Hematopoietic multipotent progenitor cell treated with erythropoietin and hydrocortisone succinate and interleukin-3 and kit ligand, for 17 days (in vitro differentiated cells): ENCODE measurements around the gene MYADM.

Experiments used
- DNase-seq: peaks from one replicate; pipeline ENCODE4 v3.0.0-alpha.2; 2015; ENCODE audit warnings: low spot score

The MYADM gene

DNA sequence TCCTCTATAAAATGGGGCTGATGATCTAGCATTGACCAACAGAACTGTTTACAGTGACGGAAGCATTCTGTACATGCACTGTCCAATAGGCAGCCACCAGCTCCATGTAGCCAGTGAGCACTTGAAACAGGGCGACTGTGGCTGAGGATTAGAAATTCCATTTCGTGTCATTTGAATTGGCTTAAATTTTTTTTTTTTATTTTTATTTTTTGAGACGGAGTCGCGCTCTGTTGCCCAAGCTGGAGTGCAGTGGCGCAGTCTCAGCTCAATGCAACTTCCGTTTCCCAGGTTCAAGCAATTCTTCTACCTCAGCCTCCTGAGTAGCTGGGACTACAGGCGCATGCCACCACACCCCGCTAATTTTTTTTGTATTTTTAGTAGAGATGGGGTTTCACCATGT is 17.4 kb downstream of the MYADM start:
- no peak for DNase-seq

DNA sequence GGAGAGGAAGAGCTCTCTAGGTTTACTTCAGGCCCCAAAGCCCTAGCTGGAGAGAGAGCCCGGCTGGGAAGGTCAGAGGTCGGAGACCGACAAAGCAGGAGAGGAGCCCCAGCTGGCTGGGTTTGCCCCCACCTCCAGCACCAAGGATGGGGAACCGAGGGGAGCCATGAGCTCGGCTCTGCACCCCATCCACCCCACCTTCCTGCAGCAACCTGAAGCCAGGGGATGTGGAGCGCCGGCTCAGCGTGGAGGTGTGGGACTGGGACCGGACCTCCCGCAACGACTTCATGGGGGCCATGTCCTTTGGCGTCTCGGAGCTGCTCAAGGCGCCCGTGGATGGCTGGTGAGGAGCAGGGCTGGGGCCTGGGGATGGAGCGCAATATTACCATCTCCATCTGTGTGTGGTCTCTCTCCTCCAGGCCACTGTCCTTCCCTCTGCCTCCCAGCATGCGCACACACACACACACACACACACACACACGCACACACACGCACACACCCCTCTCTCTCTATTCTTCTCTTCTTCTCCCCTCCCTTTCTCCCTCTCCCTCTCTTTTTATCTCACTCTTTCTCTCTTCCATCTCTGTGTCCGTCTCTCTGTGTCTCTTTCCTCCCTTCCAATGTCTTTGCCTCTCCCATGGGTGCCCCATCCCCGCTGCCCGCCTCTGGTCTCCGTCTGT is 24.8 kb downstream of the MYADM start:
- DNase-seq = no peak

DNA sequence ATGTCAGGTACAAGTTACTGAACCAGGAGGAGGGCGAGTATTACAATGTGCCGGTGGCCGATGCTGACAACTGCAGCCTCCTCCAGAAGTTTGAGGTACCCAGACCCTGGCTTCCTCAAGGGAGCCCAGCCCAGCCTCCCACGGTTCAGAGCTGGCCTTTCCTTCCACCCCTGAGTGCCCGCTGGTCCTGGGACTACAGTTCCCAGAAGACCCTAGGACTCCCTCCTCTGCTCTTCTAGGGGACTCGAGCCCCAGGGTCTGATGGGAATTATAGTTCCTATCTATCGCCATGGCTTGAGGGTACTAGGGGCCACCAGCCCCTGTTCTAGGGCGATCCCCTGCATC is 25.3 kb downstream of the MYADM start:
- DNase-seq = no peak

DNA sequence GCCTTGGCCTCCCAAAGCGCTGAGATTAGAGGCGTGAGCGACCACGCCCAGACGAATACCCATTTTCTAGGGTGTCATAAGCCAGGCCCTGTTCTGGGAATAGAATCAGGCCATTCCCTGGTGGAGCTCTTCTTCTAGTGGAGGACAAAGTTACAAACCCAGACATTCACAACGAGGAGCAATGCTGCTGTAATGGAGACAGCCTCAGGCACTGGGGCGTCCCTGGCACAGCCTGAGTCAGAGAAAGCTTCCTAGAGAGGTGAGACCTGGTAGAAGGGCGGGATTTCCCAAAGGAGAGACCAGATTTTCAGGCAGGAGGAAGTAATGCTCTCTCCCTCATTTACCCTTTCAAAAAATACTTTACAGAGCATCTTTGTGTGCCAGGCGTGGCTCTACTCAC is 27.0 kb downstream of the MYADM start:
- no peak for DNase-seq

DNA sequence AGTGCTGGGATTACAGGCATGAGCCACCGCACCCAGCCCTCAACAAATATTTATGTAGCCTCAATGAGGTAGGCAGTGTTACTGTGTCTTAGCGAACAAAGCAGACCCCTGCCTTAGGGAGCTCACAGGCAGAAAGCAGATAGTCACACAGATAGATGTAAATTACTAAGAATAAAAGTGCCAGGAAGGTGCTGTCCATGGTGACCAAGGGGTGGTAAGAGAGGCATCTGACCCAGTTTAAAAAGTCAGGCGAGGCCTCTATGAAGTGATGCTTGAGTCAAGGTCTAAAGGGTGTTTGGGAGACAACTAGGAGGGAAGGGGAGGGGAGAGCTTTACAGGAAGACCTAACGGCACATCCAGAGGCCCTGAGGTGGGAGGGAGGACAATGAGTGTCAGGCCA is 29.0 kb downstream of the MYADM start:
- DNase-seq = no peak

DNA sequence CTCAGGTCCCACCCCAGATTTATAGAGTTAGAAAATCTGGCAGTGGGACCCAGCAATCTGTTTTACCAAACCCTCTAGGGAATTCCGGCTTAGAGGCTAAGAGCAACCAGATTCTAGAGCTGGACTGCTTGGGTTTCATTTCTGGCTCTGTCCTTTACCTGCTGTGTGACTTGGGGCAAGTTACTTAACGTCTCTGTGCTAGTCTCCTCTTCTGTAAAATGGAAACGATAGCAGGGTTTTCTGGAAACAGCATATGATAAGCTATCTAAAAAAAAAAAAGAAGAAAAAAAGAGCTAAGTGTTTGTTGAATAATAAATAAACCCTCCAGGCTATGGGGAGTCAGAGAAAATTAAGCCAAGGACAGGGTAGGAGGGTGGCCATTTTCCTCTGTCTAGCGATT is 29.8 kb downstream of the MYADM start:
- no peak for DNase-seq

DNA sequence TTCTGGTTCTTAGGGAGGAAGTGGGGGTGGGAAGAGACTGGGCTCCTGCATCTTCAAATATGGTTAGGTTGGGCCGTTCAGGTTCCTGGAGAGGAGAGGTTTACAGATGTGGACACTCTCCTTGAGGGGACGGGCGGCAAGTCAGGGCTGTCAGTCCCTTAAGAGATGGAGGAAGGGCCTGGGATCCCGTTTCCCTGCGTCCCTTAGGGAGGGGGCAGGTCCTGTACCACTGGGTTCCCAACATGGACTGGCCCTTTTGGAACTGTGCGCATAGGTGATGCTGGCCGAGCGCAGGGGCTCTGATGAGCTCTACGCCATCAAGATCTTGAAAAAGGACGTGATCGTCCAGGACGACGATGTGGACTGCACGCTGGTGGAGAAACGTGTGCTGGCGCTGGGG is 30.5 kb downstream of the MYADM start:
- no peak for DNase-seq

DNA sequence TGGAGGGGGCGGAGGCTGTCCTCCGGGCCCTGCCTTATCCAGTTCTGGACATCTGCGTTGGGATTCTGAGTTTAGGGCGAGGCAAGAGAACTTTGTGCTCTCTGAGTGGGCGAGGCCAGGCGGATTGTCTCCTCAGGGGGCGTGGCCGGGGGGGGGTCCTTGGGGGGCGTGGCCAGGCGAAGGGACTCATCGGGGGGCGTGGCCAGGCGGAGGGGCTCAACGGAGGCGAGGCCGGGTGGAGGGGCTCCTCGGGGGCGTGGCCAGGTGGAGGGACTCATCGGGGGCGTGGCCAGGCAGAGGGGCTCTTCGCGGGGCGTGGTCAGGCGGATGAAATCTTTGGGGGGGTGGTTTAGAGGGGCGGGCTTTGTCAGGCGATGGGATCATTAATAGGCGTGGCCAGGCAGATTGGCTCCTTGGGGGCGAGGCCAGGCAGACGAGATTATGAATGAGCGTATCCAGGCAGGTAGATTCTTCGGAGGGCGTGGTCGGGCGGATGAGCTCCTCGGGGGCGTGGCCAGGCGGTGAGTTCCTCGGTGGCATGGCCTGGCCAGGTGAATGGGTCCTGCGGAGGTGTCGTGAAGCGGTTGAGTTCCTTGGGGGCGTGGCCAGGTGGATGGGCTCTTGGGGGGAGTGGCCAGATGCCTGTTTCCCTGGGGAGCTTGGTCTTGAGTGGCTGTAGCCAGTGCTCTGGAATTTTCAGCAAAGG is 31.1 kb downstream of the MYADM start:
- DNase-seq = peak; percentile 25

DNA sequence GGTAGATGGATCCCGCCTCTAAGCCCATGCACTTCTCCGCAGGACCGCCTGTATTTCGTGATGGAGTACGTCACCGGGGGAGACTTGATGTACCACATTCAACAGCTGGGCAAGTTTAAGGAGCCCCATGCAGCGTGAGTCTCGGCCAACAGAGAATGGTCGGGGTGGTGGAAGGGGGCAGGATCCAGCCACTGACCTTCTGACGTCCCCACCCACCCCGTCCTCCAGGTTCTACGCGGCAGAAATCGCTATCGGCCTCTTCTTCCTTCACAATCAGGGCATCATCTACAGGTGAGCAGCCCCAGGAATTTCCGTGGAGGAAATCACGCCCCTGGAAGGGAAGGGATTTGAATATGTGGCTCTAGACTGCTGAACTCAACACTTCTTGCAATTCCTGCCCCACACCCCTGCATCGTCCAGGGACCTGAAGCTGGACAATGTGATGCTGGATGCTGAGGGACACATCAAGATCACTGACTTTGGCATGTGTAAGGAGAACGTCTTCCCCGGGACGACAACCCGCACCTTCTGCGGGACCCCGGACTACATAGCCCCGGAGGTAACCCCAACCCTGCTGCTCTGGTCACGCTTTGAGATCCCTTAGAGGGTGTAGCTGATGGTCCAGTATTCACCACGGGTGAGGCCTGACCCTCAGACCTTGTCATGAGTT is 32.6 kb downstream of the MYADM start:
- DNase-seq = no peak

DNA sequence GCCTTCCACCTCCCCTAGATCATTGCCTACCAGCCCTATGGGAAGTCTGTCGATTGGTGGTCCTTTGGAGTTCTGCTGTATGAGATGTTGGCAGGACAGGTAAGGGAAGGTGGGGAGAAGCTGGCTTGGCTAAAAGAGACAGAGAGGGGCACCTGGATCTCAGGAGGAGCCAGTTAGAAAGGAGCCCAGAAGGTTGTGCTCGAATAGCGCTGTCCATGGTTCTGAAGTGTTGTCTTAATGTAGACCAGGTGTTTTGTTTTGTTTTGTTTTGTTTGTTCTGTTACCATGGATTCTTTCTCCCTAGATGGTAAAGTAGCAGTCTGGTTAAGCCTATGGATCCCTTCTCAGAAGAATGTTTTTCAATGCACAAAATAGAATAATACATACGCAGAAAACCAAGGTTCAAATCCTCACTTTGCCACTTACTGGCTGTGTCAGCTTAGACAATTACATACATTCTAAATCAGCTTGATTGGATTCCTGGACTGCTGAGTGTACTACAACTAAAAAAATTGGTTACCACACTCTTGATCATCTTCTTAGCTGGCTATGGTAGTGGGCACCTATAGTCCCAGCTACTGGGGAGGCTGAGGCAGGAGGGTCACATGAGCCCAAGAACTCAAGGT is 35.5 kb downstream of the MYADM start:
- no peak for DNase-seq

DNA sequence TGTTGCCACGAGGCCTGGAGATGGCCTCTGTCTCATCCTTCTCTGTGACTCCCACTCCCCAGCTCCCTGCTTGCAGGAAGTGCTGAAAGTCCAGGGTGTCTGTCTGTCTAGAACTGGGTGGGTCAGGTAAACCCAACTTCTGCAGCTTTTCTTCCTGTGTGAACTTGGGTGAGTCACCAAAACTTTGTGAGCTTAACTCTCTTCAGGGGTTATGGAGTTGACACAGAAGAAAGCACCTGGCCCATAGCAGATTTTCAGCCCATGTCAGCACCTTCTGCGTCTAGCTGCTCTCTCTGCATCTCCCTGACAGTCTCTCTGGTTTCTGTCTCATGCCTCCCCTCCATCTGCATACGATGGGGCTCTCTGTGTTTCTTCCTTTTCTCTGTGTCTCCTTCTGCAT is 37.2 kb downstream of the MYADM start:
- DNase-seq = no peak

DNA sequence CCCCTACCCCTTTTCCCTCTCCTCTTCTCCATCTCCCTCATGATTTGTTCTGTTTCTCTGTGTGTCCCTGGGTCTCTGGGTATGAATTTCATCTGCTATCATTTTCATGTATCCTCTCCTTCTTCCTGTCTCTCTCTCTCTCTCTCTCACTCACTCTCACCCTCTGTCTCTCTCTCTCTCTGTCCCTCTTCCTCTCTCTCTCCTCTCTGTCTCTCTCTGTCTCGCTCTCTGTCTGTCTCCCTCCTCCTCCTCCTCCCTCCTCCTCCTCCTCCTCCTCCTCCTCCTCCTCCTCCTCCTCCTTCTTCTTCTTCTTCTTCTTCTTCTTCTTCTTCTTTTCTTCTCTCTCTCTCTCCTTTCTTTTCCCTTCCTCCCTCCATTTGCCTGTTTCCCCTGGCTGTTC is 38.1 kb downstream of the MYADM start:
- DNase-seq = no peak

DNA sequence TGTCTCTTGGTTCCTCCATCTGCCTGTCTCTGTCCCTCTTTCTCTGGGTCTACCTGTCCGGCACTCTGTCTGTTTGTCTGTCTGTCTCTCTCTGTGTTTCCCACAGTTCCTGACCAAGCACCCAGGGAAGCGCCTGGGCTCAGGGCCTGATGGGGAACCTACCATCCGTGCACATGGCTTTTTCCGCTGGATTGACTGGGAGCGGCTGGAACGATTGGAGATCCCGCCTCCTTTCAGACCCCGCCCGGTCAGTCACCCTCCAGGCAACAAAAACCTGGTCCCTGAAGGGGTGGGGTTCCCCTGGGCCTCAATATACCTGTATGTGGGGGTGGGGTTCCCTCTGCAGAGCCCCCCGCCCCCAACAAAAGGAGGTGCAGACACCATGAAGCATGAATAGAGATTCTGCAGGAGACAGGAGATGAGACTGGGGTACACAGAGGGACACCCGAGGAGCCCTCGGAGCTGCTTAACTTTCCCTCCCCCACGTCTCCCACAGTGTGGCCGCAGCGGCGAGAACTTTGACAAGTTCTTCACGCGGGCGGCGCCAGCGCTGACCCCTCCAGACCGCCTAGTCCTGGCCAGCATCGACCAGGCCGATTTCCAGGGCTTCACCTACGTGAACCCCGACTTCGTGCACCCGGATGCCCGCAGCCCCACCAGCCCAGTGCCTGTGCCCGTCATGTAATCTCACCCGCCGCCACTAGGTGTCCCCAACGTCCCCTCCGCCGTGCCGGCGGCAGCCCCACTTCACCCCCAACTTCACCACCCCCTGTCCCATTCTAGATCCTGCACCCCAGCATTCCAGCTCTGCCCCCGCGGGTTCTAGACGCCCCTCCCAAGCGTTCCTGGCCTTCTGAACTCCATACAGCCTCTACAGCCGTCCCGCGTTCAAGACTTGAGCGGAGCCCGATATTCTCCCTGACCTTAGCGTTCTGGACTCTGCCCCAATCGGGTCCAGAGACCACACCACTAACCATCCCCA is 38.8 kb downstream of the MYADM start:
- no peak for DNase-seq

DNA sequence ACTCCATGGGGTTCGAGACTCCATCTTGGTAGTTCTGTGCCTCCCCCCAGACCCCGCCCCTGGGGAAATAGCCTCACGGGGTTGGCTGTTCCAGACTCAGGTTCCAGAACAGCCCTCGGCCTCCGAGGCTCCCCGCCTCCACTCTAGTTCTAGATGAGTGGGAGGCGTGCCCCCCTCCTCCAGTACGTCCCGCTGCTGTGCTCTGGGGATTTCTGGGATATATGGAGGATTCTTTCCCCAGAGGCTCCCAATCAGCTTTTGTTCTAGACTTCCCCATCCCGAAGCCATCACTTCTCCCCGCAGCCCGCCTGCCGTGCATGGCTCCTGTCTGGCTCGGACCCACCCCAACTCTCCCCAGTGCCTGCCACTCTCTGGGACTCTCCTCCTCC is 39.5 kb downstream of the MYADM start:
- no peak for DNase-seq

DNA sequence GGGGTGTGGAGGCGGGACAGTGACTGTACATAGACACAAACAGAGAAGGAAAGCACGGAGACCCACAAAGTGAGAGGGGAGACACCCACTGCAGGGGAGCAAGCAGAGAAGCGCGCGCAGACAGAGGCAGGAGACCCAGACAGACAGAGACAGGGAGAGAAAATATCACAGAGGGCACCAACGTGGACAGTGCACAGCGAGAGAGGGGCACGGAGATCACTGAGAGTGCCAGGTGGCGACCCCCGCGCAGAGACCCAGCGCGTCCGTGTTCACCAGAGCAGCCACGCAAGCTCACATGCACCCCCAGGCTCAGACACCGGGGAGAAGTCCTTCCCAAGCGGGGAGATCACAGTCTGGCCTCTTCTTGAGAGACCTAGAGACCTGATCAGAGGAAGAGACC is 40.0 kb downstream of the MYADM start:
- DNase-seq = no peak

DNA sequence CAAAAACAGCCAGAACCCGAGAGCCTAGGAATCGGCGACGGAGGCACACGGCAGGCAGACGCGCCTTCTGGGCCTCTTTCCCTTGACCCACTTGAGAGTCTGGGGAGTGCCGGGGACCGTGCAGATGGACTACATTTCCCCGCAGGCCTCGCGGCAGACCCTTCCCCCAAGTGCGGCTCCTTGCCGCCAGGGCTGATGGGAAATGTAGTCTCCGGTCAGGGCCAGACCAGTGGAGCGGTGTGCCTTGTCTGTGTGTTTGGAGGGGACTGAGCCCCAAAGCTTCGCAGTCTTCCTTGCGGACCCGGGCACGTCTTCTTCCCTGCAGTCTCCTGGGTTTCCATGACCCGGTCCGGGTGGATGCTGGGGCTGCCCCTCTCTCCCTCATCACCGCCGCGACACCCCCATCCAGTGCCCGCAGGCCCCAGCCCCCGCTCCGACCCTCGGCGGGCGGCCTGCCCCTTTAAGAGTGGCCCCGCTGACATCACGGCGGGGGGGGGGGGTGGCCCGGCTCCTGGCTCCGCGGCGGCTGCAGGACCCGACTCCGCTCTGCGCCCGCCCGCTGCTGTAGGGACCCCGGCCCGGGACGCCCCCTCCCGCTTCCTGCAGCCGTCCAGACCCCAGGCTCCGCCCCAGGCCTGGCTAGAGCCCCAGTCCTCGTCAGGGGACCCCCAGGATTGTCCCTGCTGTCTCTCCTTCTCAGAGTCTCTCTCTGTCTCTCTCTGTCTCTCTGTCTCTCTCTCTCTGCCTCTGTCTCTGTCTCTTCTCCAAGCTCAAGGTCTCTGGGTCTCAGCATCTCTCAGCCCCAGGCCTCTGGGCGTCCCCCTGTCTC is 40.6 kb downstream of the MYADM start:
- no peak for DNase-seq

DNA sequence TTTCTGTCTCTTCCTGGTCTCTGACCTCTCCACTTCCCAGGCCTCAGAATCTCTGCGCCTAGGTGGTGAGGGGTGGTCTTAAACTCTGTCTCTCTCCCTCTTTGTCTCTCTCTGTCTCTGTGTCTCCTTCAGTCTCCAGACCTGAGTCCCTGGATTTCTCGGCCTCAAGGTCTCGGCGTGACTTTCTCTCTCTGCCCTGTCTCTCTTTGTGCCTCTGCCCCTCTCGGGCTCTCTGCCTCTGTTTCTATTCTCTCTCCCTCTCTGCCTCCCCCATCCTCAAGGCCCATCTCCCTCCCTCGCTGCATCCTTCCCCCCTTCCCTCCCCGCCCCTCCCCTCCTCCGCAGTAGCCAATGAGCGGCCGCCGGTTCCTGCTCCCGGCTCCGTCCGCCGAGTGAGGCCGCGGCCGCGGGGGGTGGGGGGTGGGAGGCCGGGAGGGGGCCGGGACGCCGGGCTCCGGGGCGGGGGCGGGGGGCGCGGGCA is 41.3 kb downstream of the MYADM start, which contains the start of gene CACNG7:
CACNG7 (plus strand) TSS at position 344 of the 481 bp plus-strand sequence. CDS start 3,554 bp downstream, outside the sequence.
- DNase-seq = no peak

DNA sequence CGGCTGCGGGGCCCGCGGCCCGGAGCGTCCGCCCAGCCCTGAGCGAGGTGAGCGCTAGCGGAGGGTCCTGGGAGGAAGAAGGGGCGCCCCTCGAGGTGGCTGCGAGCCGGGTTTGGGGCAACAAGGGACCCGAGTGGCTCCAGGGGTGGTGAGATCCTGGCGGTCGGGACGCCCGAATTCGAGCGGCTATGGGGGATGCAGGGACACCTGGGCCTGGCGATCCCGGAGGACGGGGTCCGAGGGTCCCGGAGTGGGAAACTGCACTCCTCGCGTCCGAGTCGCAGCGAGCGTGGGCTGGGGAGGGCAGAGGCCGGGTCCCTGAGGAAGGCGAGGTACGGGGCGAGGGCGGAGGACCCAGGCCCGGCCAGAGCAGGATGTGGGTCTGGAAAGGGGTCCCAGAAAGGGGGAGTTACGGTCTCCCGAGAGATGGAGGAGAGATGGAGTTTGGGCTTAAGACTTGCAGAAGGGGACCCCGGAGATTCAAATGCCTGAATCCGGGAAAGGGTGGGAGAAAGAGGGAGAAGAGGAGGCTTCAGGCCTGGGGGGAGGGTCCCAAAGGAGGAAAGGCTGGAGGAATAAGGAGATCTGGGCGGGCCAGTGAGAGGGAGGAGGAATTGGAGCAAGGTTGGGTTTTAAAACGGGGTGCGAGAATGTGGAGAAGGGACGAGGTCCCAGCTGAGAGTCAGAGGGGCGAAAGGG is 41.9 kb downstream of the MYADM start:
- DNase-seq = no peak

DNA sequence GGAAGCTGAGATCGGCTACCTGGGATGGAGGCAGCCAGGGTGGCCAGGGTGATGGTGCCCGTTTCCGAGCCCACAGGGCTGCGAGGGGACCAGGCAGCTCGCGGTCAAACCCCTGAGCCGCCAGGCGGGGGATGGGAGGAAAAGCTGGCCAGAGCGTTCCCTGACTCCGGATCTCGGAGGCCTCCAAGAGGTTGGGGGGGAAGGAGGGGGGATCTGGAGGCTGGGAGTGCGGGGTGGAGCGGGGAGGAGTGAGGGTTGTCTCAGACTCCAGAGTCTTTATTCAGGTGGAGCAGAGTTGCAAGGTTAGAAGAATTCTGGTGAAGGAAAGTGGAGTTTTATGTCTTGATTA is 42.5 kb downstream of the MYADM start:
- DNase-seq = no peak

DNA sequence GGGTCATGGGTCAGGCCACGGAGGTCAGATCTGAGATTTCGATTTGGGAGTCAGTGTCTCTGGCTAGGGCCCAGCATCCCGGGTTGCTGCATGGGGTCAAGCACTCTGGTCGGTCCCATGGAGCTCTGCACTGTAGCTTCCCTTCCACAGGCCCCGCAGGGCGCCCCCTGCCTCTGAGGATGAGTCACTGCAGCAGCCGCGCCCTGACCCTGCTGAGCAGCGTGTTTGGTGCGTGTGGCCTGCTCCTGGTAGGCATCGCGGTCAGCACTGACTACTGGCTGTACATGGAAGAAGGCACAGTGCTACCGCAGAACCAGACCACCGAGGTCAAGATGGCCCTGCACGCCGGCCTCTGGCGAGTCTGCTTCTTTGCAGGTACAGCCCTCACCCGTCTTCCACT is 45.0 kb downstream of the MYADM start:
- DNase-seq = no peak
